GM19328 (cell line): Measurements from ENCODE around the gene LTC4S.
"Not testable (repeated sequence)": the region's sequence is repeated elsewhere in the genome, so short reads cannot be mapped to it uniquely, and the experiment has no call there.

Experiments used
- ATAC-seq: cut with Tn5 transposase; IDR thresholded peaks from one replicate; pipeline ENCODE4 v1.9.1; 2021; ENCODE audit warnings: mild to moderate bottlenecking, moderate library complexity; ENCODE audit not compliant: unreplicated experiment

LTC4S gene

GRCh38 chr5:179822444-179822990, 28.7 kb downstream of the LTC4S start:
- ATAC-seq = no peak

- ATAC-seq = no peak
These were observed 30.4 kb downstream of the LTC4S start for GRCh38 chr5:179823937-179824744.

GRCh38 chr5:179824745-179825112, 30.9 kb downstream of the LTC4S start:
- ATAC-seq = no peak

- no peak for ATAC-seq
These were observed 31.9 kb downstream of the LTC4S start for GRCh38 chr5:179825655-179826182.

- ATAC-seq = no peak
These were observed 33.9 kb downstream of the LTC4S start for GRCh38 chr5:179827680-179828079.

- ATAC-seq = no peak
These were observed 35.1 kb downstream of the LTC4S start for GRCh38 chr5:179828756-179829421.

GRCh38 chr5:179829732-179830435, 36.1 kb downstream of the LTC4S start:
- ATAC-seq = no peak

- no peak for ATAC-seq
These were observed 37.2 kb downstream of the LTC4S start for GRCh38 chr5:179830818-179831468.

- no peak for ATAC-seq
These were observed 38.4 kb downstream of the LTC4S start for GRCh38 chr5:179832039-179832745.

GRCh38 chr5:179833056-179833708, 39.4 kb downstream of the LTC4S start:
- no peak for ATAC-seq

- no peak for ATAC-seq
These were observed 39.9 kb downstream of the LTC4S start for GRCh38 chr5:179833709-179834070.

- no peak for ATAC-seq
These were observed 40.3 kb downstream of the LTC4S start for GRCh38 chr5:179834120-179834519.

- not testable (repeated sequence) for ATAC-seq
These were observed 41.1 kb downstream of the LTC4S start for GRCh38 chr5:179834871-179835270.

- no peak for ATAC-seq
These were observed 42.6 kb downstream of the LTC4S start for GRCh38 chr5:179836225-179837019.

- ATAC-seq = no peak
These were observed 43.6 kb downstream of the LTC4S start for GRCh38 chr5:179837076-179838011.

- ATAC-seq = no peak
These were observed 45.8 kb downstream of the LTC4S start for GRCh38 chr5:179839328-179840256.

GRCh38 chr5:179840321-179840720, 46.5 kb downstream of the LTC4S start:
- ATAC-seq = no peak
